NB4 (cell line): ENCODE results near the gene DENND2D.

Experiments
- MYC ChIP-seq: IDR thresholded peaks from 2 replicates; pipeline ENCODE4 v1.6.1; 2011; ENCODE audit warnings: low read depth, low read length
- POLR2A ChIP-seq: IDR thresholded peaks from 2 replicates; pipeline ENCODE4 v1.6.1; 2011; ENCODE audit warnings: mild to moderate bottlenecking; ENCODE audit not compliant: insufficient read length; ENCODE audit errors: extremely low read depth
- TF ChIP-seq, protein P1 (sequence below): IDR thresholded peaks from one replicate; pipeline ENCODE4 v1.5.1; 2012; ENCODE audit warnings: low read depth, low read length
- TF ChIP-seq, protein P2 (sequence below): IDR thresholded peaks from 2 replicates; pipeline ENCODE4 v1.6.1; 2011; ENCODE audit warnings: low read depth, low read length

DNA sequence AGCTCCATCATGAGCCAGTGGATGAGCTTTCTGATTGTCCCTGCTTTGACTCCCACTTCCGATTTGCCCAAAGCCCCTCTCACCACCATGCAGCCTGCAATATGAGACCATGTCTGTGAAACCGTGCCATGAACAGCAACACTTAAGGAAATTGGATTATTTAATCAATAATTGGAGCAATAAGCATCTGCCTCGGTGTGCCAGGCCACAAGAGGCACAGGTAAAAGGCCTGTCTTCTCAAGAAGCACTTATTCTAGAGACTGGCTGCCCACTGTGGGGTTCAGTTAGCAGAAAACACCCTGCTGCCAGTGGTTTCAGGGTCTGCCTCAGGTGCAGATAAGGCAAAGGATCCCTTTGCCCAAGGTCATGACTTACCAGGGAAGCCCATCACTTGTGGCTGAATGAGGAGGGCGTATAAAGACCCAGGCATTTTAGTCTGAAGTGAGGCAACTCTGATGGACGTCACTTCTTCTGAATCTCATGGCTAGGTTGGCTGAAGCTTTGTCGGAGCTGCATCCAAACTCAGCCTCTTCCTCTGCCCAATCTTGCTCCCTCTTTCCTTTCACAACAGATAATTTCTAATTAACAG, 19.9 kb upstream of the DENND2D start:
- TF ChIP-seq, protein P1, sequence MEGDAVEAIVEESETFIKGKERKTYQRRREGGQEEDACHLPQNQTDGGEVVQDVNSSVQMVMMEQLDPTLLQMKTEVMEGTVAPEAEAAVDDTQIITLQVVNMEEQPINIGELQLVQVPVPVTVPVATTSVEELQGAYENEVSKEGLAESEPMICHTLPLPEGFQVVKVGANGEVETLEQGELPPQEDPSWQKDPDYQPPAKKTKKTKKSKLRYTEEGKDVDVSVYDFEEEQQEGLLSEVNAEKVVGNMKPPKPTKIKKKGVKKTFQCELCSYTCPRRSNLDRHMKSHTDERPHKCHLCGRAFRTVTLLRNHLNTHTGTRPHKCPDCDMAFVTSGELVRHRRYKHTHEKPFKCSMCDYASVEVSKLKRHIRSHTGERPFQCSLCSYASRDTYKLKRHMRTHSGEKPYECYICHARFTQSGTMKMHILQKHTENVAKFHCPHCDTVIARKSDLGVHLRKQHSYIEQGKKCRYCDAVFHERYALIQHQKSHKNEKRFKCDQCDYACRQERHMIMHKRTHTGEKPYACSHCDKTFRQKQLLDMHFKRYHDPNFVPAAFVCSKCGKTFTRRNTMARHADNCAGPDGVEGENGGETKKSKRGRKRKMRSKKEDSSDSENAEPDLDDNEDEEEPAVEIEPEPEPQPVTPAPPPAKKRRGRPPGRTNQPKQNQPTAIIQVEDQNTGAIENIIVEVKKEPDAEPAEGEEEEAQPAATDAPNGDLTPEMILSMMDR: no peak
- TF ChIP-seq, protein P2, sequence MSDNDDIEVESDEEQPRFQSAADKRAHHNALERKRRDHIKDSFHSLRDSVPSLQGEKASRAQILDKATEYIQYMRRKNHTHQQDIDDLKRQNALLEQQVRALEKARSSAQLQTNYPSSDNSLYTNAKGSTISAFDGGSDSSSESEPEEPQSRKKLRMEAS: no peak
- TF ChIP-seq POLR2A: no peak
- TF ChIP-seq MYC: no peak
